Activated CD8-positive, alpha-beta memory T cell treated with anti-CD3 and anti-CD28 coated beads for 1 hour (primary cell): Measurements from ENCODE around the gene COL6A3.
A peak's percentile ranks its signal among the peaks of the same experiment; 100 is the strongest.

Experiments used
- DNase-seq, 2 donors: peaks; one replicate each; pipeline ENCODE4 v3.0.0-alpha.2; 2020; ENCODE audit warnings: low read depth in 1 of 2; ENCODE audit errors: extremely low read depth in 1 of 2

The COL6A3 gene

DNA sequence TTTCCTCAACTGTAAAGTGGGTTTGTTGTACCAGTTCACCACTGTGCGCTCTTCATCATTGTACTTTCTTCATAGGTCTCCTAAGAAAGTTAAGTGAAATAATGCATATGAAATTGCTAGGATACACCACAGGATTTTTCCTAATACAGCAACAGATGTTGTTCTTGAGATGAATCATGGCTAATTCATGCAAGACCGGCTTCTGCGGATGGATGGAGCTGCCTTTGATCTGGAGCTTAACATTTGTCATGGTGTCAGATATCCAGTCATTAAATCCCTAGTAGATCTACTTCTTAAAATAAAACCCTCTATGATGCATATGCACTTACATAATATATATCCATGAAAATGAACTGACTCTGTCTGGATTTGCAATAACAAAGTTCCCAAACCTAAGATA lies 114.1 kb downstream of the COL6A3 start:
- no peak for DNase-seq

DNA sequence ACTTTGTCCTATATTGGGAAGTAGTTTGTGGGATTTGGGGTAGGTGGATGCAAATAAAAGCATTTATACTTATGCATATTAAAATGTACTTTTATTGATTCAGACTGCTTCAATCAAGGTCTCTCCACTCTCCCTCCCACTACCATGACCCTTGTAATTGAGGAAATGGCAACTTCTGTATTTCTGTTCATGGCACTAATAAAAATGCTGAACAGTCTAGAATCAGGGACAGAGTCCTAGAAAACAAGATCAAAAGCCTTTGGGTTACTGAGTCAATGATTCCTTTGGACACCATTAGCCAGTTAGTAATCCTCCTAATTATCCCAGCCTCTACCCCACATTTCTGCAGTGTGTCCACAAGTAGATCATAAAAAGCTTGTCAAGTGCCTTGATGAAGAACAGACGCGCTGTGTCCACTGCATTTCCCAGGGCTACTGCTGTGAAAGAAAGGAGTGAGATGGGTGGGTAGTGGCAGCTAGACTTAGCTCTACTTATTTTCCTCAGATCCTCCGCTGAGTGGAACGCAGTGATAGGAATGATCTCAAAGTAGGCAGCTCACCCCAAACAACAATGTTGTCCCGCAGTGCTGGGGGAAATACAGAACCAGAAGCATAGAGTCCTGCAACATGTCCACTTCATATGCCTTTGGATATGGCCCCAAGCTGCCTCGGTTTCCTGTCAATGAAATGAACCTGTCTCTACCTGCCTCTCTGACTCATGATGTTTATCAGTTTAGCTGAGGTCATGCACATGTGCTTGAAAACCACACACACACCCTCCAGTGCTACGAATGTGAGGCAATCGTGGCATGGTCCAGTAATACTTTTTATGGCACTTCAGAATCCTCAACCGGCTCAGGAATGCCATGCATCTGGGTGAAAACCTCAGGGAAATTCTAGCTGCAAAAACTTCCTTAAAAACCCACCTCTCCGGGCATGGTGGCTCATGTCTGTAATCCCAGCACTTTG lies 115.5 kb downstream of the COL6A3 start:
- no peak for DNase-seq

DNA sequence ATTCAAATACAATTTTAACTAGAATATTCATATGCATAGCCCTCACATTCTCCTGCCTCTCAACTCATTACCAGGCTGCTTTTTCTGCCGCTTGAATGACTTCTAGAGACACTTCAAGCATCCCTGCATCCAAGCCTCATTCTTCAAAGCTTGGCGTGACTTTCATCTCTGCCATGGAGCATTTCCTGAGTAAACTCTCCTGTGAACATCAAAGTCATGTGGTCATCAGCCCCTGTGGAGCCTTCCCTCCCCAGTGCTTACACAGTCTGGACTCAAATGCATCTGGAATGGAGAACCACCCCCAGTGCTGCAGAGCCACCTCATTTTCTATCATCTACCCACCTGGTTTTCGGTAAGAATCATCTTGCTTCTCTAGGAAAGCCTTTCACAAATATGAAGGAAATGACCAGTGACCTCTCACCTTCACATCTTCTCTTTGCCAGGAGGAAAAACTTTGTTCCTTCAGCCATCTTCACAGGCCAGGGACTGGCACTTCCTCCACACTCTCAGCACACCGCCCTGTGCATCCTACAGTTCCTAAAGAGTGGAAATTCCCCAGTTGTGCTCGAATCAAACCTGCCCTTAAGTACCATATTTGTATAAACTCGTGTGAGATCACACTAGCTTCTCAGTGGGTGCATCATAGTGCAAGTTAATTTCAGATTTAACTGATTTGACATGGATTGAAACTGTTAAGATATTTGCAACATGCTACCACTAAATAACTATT lies 116.4 kb downstream of the COL6A3 start:
- no peak for DNase-seq

DNA sequence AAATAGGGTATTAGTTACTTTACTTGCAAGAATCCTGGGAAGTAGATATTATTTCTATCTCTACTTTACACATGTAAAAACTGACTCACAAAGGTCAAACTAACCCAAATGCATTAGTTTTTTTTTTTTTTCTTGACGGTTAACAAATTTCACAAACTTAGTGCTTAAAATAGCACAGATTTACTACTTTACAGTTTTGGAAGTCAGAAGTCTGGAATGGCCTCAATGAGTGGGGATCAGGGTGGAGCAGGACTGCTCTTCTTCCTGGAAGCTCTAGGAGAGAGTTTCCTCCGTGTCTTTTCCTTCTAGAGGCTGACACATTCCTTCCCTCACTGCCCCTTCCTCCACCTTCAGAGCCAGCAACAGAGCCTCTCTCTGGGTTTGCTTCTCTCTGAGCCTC lies 117.2 kb downstream of the COL6A3 start:
- DNase-seq: no peak

DNA sequence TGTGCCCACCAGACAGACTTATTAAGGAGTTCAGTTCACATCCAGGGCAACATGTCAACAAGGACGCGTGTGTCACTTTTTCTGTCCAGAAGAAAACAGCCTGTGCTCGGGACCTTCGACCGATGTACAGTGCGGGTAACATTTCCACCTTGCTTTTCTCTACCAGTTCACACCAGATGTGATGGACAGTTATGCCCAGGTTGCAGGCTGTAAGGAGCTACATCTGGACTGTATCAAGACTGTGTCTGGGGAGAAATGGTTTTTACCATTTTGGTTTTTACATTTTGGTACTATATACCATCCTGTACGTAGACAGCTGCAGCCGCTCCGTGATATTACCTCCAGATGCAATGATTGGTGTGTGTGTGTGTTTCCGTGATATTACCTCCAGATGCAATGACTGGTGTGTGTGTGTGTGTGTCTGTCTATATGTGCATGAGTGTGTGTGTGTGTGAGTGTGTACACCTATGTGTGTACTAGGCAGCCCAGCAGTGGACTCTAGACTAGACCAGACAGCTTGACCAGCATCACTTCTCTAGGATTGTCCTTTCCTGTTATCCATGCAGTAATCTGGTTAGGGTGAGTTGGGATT lies 118.0 kb downstream of the COL6A3 start:
- DNase-seq: no peak

DNA sequence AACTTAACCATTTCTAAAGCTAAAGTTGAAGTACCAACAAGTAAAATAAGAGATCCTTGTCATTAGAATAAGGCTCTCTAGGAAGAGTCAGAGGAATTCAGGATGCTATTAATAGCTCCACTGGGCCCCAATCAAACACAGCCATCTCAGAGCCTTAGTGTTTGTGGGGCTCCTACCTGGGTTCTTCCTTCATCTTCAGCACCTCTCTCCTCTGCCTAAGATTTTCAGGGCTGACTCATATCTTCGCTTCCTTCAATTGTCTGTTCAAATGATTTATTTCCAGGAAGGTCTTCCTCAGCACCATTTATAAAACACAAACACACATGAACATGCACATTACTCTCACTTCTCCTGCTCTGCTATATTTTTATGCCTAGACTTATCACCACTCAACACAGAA lies 119.5 kb downstream of the COL6A3 start:
- DNase-seq: no peak

DNA sequence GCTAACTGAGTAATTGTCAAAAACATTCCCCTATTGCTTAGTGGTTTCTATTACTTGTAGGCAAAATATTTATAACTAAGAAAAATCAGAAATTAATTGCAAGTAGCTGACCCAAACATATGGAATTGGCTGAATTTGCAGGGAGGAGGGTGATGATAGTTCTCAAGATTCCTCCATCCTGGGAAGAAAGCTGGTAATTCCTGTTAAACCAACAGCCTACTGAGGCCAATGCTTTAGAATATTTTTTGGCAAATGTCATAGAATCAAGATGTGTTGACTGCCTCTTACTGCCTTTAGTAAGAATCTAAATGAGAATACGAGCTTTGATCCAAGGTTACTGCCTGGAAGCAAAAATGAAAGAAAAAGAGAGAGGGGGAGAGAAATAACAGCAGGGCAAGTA lies 120.0 kb downstream of the COL6A3 start:
- no peak for DNase-seq

DNA sequence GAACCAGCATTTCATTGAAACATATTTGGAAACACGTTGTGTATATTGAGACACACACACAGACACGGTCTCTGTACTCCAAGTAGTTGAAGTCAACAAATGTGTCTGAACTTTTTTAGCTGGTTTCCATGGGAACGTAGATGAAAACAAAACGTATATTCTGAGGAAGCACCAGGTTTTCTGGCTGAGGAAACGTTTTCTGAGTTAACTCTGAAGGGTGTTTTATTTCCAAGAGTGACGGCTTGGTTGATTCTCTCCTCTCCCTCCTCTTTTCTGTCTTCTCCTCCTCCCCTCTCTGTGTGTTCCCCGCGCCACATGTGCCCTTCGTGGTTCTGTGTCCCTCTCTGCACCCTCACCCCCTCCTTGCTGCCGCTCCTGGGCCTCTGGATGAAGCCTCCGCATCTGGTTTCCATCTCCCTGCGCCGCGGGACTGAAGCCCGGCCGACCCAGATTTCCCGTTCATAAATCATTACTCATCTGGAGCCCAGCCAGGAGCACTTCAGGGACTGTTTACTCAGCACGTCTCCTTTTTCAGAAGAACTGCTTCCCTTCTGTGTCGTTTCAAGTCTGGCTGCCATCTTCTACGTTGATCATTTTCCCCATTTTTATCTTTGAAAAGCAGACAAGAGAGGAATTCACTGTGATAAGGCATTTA lies 122.7 kb downstream of the COL6A3 start:
- peak in 1 of 2 donors; percentile 3 for DNase-seq

DNA sequence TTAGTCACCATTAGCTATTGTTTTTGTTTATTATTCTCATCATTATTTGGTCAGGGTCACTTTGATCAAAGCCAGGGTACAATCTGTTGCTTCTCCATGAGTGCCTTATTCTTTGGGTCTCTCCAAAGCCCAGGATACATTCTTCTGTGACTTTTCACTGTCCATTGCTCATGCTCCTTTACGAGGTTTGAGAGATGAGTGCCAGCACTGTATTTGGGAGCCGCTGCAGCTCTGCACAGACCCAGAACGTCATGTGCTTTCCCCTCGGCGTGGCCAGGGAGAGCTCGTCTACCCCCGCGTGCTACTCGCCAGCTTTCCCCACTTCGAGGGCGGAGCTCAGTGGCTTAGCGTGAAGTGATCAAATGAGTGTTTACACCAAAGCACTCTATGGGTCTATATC lies 123.7 kb downstream of the COL6A3 start:
- DNase-seq: no peak

DNA sequence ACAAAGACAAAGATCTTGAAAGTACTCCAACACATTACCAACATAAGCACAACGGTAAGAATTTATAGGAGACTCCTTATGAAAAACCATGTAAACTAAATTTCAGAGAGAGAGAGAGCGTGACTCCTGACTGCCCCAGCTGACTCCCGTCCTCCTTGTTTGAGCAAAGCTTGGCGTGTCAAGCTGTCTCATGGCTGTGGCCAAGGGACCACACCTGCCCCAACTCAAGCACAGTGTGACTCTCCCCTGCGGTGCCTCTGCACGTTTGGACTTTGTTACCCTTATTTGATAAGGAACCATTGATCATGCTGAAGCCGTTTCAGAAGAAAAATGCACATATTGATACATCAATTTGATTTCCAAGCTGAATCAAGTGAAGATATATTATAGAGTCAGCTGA lies 124.8 kb downstream of the COL6A3 start:
- DNase-seq: no peak

DNA sequence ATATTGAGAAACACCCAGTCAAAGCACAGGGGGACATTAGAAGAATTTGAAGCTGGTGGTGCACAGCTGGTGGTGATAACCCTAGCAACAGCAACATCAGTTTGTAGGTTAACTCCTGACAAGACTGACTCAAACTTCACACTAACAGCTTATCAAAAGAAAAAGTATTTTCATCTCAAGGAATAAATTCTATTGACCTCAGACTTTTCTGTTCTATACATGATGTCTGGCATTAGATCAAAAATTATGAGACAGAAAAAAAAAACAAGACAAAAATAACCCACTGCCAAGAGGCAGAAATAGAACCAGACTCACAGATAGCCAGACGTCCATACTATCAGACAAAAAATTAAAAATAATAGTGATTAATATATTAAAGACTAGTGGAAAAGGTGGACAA lies 126.1 kb downstream of the COL6A3 start:
- no peak for DNase-seq

DNA sequence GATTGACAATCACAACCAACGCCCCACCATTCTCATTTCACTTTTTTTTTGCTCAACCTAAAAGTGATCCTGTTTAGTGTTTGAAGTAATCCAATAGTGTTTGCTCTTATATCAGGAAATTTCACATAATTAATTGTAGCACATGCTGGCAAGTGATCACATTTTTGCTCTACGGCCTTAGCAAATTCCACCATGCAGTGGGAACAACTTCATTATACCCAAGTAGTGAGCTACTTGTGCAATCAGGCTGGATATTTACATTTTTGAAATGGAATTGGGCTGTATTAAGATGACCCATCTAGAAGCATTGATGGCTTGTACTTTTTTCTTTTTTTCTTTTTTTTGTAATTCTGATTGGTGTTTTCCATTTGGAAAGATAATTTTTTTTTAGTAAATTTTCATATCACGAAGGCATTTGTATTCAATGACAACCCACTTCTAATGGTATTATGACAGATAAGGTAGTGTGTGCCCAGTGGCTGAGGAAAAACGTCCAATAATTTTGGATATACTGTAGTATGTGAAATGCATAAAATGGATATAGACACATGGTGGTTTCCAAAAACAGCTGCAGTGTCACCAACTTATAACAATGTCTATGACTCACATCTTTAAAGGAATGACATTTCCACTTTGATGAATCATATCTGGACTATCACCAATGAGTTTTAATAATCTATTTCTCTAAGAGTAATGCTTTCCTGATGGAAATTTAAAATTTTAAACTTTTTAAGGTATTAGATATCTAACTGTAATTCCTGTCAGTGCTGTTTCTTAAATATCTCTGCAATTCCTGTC lies 130.6 kb downstream of the COL6A3 start:
- DNase-seq: no peak

DNA sequence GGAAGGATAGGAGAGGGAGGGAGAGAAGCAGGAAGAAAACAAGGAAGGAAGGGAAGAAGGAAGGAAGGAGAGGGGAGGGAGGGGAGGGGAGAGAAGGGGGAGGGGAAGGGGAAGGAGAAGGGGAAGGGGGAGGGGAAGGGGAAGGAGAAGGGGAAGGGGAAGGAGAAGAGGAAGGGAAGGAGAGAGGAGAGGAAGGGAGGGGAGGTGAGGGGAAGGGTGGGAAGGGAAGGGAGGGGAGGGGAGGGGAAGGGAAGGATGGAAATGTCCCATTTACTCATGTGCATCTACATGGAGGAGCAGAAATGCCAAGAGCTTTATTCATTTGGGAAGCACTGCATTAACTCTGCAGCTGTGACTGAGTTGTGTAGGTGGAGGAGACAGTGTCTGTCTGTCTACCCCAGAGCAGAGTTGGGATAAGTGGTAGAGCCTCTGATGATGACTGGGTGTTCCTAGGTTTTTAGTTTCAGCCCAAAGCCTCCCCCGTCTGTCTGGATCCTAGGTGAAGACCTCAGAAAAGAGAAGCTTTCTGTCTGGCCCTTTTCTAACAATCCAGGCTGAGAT lies 131.3 kb downstream of the COL6A3 start:
- DNase-seq: no peak

DNA sequence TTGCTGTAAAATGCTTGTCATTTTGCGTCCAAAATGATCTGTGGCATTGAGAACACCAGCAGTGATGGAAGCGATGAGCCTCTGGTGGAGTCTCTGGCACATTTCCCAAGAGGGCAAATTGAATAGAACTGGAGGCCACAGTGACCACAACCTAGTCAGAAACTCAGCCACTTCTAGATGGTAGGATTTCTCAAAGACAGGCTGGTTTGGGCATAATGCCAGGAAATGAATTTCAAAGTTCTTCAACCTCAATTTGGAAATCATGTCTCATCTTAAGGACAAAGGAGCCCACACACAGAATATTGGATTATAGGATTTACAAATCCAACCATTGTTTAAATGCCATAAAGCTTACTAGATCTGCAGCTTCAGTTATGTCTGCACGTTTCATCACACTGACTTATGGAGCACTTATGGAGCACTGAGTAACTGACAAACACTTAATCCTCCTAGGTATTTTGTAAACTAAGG lies 132.1 kb downstream of the COL6A3 start:
- DNase-seq: no peak

DNA sequence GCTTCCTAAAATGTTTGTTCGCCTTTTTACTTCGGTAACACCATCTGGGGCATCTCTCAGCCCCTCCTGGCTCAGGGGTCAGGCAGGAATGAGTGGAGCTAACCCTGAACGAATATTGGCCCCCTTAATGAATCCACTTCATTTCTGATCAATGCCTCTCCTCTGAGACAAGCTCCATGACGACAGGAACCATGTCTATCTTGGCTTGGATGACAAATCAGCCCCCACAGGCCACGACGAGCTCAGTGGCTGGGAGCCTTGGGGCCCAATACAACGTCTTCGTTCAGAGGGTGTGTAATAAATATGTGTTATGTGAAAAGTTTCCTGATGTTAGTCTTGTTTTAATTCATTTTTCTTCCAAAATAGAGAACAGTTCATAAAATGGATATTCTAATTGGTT lies 133.0 kb downstream of the COL6A3 start:
- no peak for DNase-seq

DNA sequence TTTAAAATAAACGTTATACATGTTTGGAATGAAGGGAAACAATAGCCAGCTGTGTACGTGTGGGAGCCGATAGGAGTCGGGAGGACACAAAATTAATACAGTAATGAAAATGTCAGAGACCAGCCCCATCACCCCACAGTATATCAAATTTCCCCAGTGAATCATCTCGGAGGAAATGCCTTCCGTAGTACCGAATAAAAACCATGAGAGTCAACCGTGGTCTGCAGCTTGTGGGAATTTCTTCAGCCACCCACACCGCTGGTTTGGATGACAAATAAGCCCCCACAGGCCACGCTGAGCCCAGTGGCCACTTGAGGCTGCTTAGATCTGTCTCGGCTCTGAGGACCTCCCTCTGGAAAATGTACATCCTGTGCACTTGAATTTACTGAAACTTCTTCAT lies 133.7 kb downstream of the COL6A3 start:
- DNase-seq: no peak

DNA sequence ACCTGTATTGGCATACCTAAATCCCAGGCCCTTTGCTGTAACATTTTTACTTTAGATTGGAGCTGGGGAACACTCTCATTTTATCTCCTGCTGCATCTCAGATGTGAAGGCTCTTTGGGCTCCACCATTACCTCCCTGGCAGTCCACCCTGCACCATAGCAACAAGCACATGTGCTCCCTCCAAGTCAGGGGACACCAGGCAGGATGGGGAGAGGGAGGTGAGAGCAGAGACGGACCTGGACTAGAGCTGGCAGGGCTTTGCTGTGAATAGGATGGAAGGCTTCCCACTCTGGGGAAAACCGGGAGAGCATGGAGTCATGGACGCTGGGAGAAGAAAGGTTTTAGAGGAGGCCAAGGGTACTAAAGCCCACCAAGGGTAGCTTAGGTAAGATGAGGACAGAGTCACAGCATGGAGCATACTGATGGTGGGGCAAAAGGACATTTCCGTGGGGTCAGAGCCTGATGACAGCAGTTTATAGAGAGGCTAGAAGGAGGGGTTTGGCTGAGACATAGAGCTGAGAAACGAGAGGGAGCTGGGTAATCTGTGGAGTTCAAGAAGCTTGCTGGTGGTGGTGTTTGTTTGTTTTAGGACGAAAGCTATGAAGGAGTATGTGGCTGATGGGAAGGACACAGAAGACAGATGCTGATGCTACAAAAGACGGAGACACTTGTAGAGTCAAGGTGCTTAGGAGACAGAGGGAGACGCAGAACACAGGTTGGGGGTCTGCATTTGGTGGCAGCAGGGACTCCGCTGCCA lies 134.8 kb downstream of the COL6A3 start:
- no peak for DNase-seq

DNA sequence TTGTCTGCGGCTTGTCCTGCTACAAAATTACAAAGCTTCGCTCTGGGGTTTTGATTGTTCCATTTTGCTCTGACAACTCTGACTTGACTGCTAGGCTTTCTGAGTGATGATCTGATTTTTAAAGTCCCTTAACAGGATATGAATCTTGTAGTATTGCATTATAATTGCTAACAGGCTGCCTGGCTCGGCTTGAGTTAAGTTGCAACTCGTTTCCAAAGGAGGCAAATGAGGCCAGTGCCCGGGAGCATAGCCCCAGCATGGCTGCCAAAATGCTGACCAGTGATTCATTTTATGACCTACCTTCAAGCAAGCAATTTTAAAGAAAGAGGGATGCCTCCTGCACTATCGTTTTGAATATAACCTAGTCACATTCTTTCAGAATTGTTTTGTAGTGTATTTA lies 135.4 kb downstream of the COL6A3 start:
- no peak for DNase-seq
